Measurements from ENCODE around the gene ZNF423.

GRCh38 chr16:49849037-49849753 lies 6.7 kb downstream of the ZNF423 start:
- TF ChIP-seq CTCF (IDR thresholded peaks at IDR 0.05), result no peak
- no peak for TF ChIP-seq POLR2A (IDR thresholded peaks at IDR 0.05)

Measured in right lobe of liver (tissue), 4 donors.